Stimulated activated CD8-positive, alpha-beta memory T cell treated with anti-CD3 and anti-CD28 coated beads, Interleukin-2, amount 100 ng/mL, for 48 hours (primary cell): ENCODE data around the gene SETBP1.
A peak's percentile ranks its signal among the peaks of the same experiment; 100 is the strongest.

Experiments
- DNase-seq, 2 donors: peaks; one replicate each; pipeline ENCODE4 v3.0.0-alpha.2; 2020; ENCODE audit warnings: low read depth in 2 of 2

SETBP1 gene

DNA sequence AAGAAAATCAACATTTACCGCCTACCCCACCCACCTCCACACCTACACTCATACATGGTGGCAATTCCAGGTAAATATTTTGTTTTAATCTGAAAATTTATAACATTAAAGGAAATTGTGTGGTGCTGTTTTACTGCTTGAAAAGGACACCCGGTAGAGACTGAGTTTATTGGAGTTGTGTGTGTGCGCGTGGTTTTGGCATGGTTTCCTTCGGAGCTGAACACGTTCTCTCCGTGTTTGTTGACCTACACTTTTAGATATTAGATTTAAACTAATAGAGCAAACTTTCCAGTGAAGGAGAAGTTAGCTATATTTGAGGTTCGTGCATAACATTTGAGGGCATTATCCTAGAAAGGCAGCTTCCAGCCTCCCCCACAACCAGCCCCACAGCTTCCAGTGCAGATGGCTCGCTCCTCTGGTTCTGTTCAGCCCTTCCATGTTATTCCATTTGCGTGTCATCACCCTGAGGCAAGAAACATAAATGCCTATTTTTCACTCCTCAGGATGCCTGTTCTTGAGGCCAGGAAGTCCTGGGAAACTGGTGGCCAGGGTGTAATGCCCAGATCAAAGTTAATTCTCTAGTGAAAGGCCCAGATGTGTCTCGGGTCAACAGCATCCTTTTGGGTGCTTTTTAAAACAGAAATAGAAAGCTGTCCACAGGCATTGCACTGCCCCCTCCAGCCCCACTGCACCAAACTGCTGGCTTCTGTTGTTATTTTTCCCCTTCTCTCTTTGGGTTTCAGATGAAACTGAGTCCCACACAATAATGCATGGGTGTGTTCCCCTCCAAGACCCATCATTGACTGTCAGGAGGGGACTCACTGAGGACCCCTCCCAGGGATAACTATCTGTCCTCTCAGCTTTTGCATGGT lies 190.2 kb downstream of the SETBP1 start:
- no peak for DNase-seq

DNA sequence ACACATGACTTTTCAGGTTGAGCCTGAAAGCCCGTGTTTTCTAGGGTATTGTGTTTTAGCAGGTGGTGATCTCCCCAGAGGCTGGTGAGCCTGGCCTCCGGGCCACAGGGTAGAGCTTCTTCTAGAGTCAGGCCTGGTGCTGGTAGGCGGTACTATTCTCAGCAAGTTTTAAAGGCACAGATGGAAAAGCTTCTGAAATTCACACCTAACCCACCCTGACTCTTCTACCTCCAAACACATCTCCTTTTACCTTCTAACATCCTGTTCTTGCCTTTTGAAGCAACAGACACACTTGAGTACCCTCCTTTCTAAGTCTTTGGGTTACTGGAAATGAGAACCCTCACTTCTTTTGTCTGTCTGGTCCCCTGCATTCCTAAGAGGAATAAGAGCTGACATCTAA lies 191.1 kb downstream of the SETBP1 start:
- no peak for DNase-seq

DNA sequence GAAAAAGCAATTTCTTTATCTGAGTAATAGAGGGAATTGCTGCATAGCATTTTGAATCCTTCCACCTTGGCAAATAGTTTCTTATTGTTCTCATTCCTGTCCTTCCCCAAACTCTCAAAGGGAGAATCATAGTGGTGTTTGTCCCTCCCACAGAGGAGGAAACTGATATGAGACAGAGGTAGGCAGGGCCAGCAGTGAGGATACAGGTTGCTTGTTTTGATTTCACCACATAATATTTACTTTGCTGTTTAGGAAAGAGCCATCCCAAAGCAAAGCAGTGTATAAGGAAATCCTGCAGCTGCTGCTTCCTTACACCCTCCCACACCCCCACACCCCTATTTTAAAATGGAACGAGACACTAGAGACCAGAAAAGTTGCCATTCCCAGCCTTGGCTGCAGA lies 195.3 kb downstream of the SETBP1 start:
- DNase-seq, result no peak

DNA sequence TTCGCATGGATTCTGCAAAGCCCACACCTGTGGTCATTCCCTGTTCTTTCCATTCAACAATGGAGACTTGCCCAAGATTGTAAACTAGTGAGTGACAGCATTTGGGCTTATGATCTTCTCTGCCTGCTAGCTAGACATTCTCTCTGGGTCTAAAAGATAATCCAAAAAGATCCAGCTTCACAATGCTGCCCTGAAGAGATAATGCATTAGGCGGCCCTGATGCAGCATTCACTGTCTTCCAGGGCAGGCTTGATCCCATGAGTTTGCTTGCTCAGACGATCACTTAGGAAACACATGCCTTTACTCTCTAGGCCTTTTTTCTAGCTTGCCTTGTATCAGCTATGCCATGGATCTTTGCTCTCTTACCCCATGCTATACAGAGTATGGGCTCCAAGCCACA lies 196.1 kb downstream of the SETBP1 start:
- no peak for DNase-seq

DNA sequence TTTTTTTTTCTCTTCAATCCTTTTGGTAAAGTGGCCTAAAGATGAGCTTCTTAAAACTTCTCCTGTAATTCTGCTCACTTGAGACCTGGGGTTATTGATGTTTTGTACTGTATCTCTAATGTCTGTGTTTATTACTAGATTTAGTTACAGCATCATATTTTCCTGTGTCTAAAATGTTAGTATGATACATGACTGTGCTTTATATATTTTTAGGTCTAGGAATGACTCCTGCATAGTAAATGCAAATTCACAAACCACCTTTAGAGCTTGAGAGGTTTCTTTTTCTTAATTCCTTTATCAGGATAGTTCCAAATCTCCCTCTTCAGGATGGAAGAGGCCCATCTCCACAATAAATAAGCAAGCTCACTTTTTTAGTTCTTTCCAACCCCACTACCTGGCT lies 197.6 kb downstream of the SETBP1 start:
- DNase-seq, result no peak

DNA sequence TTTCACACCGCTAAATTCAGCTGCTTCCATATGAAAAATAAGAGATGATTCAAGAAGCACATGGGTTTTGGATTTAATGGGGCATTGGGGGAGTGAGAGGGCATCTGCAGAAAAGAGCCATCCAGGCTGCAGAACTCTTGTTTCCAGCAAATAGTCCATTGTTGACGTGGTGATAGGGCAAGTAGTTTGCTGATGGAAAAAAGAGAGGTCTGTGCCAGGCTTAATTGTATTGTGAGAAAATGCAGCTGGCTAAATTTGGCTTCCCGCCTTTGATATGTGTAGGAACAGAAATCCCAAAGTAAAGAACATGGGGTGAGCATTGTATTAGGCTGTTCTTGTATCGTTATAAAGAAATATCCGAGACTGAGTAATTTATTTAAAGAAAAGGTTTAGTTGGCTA lies 199.5 kb downstream of the SETBP1 start:
- no peak for DNase-seq

DNA sequence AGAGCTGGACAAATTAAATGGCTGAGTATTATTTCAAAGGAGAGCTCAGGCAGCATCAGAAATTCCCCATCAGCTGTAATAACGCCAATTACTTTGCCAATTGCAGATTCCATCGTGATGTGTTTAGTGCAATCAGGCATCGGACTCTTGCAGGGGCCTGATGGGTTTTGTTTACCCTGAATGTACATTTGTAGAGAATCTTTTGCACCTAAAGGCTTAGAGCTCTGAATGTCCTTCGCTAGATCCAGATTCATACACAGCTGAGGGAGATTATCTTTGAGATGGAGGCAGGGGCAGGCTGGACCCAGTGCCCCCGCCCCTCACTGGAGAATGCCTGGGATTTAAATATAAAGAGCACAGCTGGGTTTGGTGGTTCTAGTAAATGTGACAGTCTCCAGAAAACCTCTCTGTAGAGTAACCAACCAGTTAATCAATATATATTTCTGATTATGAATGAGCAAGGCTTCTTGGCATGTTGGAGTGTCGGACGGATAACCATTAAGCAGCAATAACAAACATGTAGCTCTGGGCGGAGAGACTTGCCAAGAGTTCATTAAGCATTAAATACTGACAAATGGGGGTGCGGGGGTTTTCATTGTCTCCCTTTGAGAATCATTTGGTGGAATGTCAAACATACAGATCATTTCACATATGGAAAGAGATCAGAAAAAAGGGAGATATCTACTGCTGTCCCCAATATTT lies 200.9 kb downstream of the SETBP1 start:
- DNase-seq, result no peak

DNA sequence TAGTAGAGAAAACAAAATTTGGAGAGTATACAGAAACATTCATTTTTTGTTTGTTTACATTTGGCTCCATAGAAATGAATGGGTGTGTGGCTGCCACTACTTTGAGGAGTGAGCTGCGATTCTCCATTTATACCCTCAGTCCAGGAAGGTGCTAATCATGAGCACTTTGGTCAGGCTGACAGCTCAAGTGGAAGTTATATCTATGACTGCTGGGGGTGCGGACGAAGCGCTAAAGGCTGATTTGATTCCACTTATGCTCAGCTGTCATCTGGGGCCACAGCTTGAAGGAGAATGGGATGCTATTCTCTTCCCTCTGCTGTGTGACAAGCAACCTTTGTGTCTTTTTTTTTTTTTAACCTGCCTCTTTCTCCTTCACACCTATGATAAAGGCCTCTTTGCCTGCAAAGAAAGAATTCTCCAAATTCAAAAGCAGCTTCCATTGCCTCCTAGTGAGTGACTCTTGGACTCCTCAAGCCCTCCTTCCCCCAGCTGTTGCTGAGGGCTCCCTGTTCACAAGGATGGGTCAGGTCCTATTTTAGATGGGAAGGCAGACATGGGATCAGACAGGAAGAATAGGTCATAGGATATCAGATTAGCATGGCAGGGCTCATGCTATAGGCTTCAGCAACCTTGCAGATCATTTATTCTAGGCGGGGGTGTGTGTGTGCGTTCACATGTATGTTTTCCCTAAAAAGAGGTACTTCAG lies 201.6 kb downstream of the SETBP1 start:
- no peak for DNase-seq

DNA sequence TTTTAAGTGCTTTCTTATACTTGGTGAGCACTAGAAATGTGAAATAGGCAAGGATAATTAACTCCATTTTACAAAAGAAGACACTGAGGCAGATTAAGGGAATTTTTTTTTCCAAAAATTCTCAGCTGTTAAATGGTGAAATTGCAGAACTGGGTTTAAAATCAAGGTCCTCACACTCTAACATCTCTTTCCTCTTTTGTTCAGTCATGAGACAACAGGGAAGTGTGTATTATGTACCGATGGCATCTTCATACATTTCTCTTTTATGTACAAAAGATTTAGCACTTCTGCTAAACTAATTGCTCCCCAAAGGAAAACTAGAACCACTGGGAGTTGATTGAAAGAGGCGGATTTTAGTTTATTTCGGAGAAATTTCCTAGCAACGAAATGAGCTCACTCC lies 203.0 kb downstream of the SETBP1 start:
- no peak for DNase-seq

DNA sequence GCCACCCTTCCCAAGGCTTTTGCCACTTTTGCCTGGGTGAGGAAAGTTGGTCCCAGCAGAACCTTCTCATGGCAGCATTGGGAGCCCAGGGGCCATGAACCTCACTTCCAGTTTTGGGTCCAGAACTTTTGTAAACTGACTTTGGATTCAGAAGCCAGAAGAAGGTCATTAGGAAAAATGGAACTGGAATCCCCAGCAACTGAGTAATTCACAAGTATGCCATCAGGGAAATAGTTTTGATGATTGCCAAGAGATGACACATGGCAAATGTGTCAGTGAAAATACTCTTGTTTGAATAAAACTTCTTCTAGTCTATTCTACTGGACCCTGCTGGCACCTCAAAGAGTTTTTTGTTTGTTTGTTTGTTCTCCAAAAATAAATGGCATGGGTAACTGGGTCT lies 203.7 kb downstream of the SETBP1 start:
- no peak for DNase-seq

DNA sequence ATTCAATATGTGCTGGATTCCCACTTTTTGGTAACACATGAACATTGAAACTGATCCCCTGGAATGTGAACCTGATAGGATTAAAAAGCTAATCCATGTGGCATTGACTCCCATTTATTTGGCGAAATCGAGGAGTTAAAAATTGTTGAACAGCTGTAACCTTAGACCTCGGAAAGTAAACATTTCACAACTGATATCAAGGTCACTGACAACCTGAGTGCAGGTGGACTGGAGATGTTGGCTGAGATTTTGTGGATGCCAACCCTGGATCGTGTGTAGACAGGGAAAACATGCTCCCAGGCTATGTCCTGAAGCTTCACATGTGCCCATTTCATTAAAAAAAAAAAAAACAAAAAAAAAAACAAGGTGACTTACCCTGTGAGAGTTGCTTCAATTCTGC lies 204.8 kb downstream of the SETBP1 start:
- no peak for DNase-seq

DNA sequence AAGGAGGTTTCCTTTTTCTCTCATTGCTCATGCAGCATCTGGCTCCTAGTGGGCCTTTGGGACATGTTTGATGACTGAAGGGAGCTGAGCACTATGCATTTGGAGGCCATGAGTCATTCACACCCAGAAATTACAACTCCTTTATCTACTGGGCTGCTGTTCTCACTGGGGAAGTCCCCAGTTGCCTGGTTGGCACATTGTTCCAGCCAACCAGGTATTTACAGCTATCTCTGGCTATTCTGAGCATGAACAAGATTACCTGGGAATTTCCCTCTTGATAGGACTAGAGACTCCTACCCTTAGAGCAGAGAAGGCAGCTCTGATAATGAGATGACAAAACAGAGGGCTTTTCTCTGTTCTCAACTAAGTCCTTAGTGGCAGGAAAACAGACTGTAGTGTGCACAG lies 206.5 kb downstream of the SETBP1 start:
- peak; percentile 21 to 23 for DNase-seq

DNA sequence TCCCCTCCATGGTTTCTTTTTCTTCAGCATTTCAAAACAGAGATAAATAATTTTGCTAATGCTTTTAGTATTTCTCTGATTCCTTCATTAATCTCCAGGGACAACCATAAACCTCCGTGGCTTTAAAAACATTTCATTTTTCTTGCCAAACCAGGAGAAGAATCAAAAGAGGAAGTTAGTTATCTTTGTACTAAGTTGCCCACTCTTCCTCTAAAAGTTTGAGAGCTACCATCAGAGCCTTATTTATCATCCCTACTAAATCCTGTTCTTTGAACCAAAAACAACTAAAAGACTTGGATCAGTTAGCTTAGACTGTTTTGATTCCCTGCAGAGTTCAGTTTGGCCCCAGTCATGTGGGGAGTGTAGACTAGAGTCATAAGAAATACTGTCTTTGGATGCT lies 208.4 kb downstream of the SETBP1 start:
- DNase-seq, result no peak

DNA sequence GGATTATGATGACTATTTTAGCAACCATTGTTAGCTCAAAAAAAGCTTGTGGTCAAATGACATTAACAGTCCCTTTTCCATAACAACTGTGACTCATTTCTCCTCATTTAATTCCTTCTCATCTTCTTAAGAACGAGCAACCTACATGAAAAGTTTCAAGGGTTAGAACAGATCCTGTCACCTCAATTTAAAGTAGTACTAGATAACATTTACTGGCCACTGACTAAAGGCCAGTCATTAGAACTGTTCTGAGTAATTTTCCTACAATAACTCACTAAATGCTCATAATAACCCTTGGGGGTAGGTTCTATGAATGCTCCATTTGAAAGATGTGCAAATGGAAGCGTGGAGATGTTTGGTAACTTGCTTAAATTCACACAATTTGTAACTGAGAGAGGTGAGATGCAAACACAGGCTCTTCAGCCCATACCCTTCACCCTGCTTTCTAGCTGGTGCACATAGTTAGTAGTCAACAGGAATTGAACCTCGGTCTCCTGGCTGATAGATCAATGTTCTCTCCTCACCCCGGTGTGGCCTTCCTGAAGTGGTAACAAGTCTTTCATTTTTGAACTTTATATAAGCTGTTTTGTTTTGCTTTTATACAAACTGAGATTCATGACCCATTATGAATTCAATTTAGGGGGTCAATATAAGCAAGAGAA lies 212.5 kb downstream of the SETBP1 start:
- no peak for DNase-seq

DNA sequence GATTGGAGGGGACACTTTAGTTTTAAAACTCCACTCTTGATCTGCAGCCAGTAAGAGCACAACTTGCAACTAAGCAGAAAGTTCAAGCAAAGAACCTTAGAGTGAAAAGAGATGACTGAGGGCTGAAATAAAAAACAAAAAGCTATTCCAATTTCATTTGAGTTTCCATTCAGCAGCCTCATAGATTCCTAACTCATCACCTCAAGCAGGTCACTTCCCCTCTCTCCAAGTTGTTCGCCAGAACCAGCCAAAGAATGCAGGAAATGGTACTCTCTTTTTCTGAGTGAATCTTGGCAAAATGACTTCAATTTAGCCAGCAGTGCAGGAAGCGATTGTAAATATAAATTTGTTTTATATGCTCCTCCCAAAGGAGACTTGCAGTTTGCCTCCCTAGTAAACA lies 213.3 kb downstream of the SETBP1 start:
- DNase-seq, result no peak

DNA sequence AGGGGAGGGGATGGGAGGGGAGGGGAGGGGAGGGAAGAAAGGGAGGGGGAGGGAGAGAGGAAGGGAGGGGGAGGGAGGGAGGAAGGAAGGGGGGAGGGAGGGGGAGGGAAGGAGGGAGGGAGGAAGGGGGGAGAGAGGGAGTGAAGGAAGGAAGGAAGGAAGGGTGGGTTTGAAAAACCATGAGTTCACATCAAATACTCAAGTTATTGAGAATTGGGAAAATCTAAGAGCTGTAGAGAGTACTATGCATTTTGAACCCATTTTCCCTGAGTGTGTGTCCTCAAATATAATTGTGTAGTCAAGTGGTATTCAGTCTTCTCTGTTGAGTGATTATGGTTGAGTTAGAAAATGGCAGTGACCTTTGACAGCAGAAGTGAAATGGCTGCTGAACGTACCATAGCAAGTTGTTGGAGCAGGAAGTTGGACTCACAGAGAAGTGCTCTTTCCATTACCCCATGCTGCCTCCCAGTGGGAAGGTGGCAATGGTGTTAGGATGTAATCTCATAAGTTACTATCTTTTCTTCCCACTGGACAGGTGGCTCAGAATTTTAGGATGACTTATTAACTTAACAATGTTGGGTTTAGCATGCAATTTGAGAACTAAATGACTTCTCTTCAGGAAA lies 214.6 kb downstream of the SETBP1 start:
- no peak for DNase-seq

DNA sequence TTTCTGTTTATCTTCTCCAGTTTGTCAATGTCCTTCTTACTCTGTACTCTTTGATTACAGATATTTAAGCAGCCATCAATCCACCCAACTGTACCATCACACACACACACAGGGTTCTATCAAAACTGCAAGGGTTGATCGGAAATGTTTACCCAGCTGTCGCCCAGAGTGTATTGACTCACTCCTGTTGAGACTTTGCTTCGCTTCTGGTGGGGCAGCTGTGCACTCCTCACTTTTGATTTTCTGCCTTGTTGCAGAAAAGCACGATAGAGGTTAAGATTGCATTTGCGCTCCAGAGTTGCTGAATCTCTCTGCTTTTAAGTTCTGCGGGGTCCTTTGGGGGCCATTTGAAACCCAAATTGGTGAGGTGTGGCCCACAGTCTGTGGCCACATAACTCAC lies 216.2 kb downstream of the SETBP1 start:
- DNase-seq, result no peak

DNA sequence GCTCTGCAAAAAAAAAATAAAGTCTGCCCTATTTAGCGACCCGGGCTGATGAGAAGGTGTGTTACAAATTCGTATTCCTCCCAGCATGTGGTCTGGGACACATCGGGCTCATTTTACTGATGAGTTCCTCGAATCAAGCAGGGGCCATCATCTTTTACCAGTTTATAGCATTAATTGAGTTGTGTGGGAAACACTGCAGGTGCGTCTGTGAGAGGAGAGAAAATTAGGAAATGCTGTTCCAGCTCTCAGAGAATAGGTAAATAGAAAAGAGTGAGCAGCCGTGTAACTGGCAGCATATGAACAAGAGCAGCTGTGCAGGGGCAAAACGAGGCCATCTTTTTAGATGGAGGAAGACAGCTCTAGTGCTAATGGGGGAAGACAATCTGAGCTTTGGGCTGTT lies 216.7 kb downstream of the SETBP1 start:
- DNase-seq, result no peak

DNA sequence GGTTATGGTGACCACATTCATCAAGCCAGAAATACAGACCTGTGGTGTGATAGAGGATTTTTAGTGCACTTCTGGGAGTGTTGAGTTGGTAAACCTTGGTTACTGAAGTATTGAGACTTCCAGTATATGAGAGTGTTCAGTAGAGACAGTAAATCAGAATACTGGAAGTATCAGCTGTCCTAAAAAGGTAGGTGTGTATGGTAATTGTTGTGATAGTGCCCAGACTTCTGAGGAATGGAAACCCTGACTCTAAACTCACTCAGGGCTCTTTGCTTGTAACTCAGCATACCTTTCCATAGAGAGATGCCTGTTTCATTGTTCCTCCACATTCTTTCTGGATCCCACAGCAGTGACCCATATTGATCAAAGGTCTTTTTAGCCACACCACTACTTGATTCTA lies 217.1 kb downstream of the SETBP1 start:
- no peak for DNase-seq

DNA sequence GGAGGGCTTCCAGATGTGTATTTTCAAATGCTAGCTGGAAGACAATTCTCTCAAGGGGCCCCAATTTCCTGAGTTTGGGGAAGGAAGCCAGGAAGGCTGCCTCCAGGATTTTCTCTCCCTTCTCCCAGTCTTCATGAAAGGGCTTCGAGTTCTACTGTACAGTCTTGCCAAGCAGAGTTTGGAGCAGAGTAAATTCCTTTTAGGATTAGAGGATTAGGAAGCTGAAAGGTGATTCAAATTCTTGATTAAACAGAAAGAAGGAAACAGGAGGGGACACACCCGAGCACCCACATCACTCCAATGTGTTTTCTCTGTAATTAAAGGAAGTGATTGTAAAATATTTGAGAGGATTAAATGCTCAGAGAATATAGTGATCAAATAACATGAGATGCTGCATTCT lies 217.8 kb downstream of the SETBP1 start:
- no peak for DNase-seq

DNA sequence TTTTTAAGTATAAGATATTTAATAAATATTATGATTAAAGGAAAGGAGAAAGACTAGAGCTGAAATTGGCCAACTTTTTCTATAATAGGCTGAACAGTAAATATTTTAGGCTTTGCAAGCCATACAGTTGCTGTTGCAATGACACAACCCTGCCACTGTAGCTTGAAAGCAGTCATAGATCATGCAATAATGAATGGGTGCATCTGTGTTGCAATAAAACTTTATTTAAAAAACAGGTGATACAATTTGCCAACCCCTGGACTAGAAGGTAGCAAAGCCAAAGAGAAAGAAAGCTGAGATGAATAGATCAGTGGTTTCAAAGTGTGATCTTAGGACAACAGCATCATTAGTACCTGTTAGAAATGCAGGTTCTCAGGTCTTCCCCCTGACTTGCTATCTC lies 219.1 kb downstream of the SETBP1 start:
- no peak for DNase-seq

DNA sequence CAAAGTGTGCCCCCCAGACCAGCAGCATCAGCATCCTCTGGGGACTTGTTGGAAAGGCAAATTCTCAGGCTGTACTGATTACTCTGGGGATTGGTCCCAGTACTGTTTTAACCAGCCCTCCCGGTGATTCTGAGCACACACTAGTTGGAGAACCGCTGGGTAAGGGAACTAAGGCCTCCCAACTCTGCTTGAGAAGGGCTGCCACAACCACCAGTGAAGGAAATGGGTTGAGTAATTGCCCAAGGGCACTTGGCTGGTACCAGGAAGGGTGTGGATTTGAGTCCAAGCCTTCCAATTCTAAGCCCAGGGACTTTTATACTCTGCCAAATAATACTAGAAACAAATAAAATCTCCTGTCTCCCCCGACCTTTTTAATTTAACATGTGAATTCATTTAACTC lies 219.9 kb downstream of the SETBP1 start:
- no peak for DNase-seq
